ENCODE results near the gene ZNF423. TPM values are rescaled to one million over a fixed set of nuclear protein-coding genes. Genes with fewer than 3 reads are reported as not detected.

The ZNF423 gene
- total and polyA plus RNA-seq, 2 experiments from 2014 or later, result 14.9 to 41.8 TPM

DNA sequence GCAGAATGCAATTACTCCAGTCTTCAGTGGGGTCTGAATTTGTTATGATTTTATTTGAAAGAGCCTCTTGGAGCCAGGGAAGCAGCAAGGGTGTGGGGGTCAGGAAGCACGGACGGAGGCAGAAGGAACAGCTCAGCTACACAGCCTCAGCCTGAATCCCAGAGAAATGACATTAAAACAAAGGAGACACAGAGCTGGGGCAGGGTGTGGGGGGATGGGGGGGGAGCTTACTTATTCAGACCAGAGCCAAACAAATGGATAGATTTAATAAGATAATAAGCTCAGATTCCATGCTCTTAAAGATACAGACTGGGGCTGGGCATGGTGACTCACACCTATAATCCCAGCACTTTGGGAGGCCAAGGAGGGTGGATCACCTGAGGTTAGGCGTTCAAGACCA, 195.3 kb downstream of the ZNF423 start:
- Histone ChIP-seq H3K4me1 (ENCODE audit: insufficient read depth) (peaks cover 8% of the 10 kb centered on the region), H3K27ac (ENCODE audit: low read depth) (no peak overlapping the region), H3K36me3 (ENCODE audit: insufficient read depth) (no peaks in the 10 kb centered on the region), H3K79me2 (replicated peaks; ENCODE audit: insufficient read depth) (no peaks in the 10 kb centered on the region; the same call in 1 of the 2 replicates), H3K27me3 (ENCODE audit: insufficient read depth) (no peaks in the 10 kb centered on the region), H3K4me2 (no peak overlapping the region), H4K20me1 (replicated peaks; ENCODE audit: insufficient read depth) (no peaks in the 10 kb centered on the region), H3F3A (replicated peaks; ENCODE audit: low read depth) (no peaks in the 10 kb centered on the region), H3K4me3 (no peak overlapping the region), H3K9me2 (ENCODE audit: insufficient read depth) (no peaks in the 10 kb centered on the region), H2AFZ (no peak overlapping the region)
- Mint-ChIP-seq H3K36me3 (ENCODE audit: low read depth) (no peaks in the 10 kb centered on the region), H3K9me3 (no peaks in the 10 kb centered on the region), H3K27me3 (ENCODE audit: insufficient read depth, low read depth, poor library complexity) (peaks cover 9% of the 10 kb centered on the region), H3K4me3 (no peak overlapping the region), H3K4me1 (peaks cover 48% of the 10 kb centered on the region), H3K27ac (no peak overlapping the region)
- DNase-seq (ENCODE audit: low spot score) (no peak), ATAC-seq (no peak)
- TF ChIP-seq JUNB (IDR thresholded peaks at IDR 0.05; ENCODE audit: unreplicated experiment) (no peak), ZNF331 (CRISPR knock-in tag; IDR thresholded peaks at IDR 0.05; ENCODE audit: low read depth) (no peak), ZNF114 (CRISPR knock-in tag; IDR thresholded peaks at IDR 0.05) (no peak), EZH2 (IDR thresholded peaks at IDR 0.05; ENCODE audit: low read depth, unreplicated experiment) (no peak), STAT1 (IDR thresholded peaks at IDR 0.05; ENCODE audit: unreplicated experiment) (no peak), NANOG (IDR thresholded peaks at IDR 0.05; ENCODE audit: borderline replicate concordance) (no peak), CREB1 (CRISPR knock-in tag; IDR thresholded peaks at IDR 0.05; ENCODE audit: low read depth) (no peak), EZH2phosphoT487 (IDR thresholded peaks at IDR 0.05; ENCODE audit: unreplicated experiment) (no peak), POLR2AphosphoS5 (IDR thresholded peaks at IDR 0.05; ENCODE audit: low read depth) (no peak)
- TF ChIP-seq, protein P1, sequence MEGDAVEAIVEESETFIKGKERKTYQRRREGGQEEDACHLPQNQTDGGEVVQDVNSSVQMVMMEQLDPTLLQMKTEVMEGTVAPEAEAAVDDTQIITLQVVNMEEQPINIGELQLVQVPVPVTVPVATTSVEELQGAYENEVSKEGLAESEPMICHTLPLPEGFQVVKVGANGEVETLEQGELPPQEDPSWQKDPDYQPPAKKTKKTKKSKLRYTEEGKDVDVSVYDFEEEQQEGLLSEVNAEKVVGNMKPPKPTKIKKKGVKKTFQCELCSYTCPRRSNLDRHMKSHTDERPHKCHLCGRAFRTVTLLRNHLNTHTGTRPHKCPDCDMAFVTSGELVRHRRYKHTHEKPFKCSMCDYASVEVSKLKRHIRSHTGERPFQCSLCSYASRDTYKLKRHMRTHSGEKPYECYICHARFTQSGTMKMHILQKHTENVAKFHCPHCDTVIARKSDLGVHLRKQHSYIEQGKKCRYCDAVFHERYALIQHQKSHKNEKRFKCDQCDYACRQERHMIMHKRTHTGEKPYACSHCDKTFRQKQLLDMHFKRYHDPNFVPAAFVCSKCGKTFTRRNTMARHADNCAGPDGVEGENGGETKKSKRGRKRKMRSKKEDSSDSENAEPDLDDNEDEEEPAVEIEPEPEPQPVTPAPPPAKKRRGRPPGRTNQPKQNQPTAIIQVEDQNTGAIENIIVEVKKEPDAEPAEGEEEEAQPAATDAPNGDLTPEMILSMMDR (conservative IDR thresholded peaks at IDR 0.05; ENCODE audit: low read depth in 2 of 2), result no peak
- TF ChIP-seq, protein P2, sequence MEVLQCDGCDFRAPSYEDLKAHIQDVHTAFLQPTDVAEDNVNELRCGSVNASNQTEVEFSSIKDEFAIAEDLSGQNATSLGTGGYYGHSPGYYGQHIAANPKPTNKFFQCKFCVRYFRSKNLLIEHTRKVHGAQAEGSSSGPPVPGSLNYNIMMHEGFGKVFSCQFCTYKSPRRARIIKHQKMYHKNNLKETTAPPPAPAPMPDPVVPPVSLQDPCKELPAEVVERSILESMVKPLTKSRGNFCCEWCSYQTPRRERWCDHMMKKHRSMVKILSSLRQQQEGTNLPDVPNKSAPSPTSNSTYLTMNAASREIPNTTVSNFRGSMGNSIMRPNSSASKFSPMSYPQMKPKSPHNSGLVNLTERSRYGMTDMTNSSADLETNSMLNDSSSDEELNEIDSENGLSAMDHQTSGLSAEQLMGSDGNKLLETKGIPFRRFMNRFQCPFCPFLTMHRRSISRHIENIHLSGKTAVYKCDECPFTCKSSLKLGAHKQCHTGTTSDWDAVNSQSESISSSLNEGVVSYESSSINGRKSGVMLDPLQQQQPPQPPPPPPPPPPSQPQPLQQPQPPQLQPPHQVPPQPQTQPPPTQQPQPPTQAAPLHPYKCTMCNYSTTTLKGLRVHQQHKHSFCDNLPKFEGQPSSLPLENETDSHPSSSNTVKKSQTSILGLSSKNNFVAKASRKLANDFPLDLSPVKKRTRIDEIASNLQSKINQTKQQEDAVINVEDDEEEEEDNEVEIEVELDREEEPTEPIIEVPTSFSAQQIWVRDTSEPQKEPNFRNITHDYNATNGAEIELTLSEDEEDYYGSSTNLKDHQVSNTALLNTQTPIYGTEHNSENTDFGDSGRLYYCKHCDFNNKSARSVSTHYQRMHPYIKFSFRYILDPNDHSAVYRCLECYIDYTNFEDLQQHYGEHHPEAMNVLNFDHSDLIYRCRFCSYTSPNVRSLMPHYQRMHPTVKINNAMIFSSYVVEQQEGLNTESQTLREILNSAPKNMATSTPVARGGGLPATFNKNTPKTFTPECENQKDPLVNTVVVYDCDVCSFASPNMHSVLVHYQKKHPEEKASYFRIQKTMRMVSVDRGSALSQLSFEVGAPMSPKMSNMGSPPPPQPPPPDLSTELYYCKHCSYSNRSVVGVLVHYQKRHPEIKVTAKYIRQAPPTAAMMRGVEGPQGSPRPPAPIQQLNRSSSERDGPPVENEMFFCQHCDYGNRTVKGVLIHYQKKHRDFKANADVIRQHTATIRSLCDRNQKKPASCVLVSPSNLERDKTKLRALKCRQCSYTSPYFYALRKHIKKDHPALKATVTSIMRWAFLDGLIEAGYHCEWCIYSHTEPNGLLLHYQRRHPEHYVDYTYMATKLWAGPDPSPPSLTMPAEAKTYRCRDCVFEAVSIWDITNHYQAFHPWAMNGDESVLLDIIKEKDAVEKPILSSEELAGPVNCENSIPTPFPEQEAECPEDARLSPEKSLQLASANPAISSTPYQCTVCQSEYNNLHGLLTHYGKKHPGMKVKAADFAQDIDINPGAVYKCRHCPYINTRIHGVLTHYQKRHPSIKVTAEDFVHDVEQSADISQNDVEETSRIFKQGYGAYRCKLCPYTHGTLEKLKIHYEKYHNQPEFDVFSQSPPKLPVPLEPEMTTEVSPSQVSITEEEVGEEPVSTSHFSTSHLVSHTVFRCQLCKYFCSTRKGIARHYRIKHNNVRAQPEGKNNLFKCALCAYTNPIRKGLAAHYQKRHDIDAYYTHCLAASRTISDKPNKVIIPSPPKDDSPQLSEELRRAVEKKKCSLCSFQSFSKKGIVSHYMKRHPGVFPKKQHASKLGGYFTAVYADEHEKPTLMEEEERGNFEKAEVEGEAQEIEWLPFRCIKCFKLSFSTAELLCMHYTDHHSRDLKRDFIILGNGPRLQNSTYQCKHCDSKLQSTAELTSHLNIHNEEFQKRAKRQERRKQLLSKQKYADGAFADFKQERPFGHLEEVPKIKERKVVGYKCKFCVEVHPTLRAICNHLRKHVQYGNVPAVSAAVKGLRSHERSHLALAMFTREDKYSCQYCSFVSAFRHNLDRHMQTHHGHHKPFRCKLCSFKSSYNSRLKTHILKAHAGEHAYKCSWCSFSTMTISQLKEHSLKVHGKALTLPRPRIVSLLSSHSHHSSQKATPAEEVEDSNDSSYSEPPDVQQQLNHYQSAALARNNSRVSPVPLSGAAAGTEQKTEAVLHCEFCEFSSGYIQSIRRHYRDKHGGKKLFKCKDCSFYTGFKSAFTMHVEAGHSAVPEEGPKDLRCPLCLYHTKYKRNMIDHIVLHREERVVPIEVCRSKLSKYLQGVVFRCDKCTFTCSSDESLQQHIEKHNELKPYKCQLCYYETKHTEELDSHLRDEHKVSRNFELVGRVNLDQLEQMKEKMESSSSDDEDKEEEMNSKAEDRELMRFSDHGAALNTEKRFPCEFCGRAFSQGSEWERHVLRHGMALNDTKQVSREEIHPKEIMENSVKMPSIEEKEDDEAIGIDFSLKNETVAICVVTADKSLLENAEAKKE (CRISPR knock-in tag; IDR thresholded peaks at IDR 0.05), result no peak
- TF ChIP-seq, protein P3, sequence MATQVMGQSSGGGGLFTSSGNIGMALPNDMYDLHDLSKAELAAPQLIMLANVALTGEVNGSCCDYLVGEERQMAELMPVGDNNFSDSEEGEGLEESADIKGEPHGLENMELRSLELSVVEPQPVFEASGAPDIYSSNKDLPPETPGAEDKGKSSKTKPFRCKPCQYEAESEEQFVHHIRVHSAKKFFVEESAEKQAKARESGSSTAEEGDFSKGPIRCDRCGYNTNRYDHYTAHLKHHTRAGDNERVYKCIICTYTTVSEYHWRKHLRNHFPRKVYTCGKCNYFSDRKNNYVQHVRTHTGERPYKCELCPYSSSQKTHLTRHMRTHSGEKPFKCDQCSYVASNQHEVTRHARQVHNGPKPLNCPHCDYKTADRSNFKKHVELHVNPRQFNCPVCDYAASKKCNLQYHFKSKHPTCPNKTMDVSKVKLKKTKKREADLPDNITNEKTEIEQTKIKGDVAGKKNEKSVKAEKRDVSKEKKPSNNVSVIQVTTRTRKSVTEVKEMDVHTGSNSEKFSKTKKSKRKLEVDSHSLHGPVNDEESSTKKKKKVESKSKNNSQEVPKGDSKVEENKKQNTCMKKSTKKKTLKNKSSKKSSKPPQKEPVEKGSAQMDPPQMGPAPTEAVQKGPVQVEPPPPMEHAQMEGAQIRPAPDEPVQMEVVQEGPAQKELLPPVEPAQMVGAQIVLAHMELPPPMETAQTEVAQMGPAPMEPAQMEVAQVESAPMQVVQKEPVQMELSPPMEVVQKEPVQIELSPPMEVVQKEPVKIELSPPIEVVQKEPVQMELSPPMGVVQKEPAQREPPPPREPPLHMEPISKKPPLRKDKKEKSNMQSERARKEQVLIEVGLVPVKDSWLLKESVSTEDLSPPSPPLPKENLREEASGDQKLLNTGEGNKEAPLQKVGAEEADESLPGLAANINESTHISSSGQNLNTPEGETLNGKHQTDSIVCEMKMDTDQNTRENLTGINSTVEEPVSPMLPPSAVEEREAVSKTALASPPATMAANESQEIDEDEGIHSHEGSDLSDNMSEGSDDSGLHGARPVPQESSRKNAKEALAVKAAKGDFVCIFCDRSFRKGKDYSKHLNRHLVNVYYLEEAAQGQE (IDR thresholded peaks at IDR 0.05; ENCODE audit: unreplicated experiment), result no peak
- TF ChIP-seq, protein P4, sequence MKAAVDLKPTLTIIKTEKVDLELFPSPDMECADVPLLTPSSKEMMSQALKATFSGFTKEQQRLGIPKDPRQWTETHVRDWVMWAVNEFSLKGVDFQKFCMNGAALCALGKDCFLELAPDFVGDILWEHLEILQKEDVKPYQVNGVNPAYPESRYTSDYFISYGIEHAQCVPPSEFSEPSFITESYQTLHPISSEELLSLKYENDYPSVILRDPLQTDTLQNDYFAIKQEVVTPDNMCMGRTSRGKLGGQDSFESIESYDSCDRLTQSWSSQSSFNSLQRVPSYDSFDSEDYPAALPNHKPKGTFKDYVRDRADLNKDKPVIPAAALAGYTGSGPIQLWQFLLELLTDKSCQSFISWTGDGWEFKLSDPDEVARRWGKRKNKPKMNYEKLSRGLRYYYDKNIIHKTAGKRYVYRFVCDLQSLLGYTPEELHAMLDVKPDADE (IDR thresholded peaks at IDR 0.05), result no peak
